Mesendoderm (in vitro differentiated cells): ENCODE measurements around the gene TMCC1.

Experiments used
- DNase-seq: peaks from one replicate; pipeline ENCODE4 v3.0.0; 2013
- H2AK5ac ChIP-seq: 2 replicates; pipeline ENCODE4 v1.6.1; 2013; ENCODE audit warnings: low read length, inconsistent platforms
- H2BK120ac ChIP-seq: 2 replicates; pipeline ENCODE4 v1.6.1; 2013; ENCODE audit warnings: low read depth, mild to moderate bottlenecking, low read length, moderate library complexity, mixed read lengths
- H2BK15ac ChIP-seq: replicated peaks from 2 replicates; pipeline ENCODE4 v1.6.1; 2013; ENCODE audit warnings: low read depth, mild to moderate bottlenecking, moderate library complexity
- H2BK5ac ChIP-seq: 2 replicates; pipeline ENCODE4 v1.6.1; 2013; ENCODE audit warnings: low read length, inconsistent platforms
- H3K18ac ChIP-seq: 2 replicates; pipeline ENCODE4 v1.6.1; 2013; ENCODE audit warnings: mild to moderate bottlenecking, low read length, mixed read lengths
- H3K23ac ChIP-seq: one replicate; pipeline ENCODE4 v1.6.1; 2013; ENCODE audit warnings: low read length
- H3K27ac ChIP-seq: 2 replicates; pipeline ENCODE4 v1.5.1; 2013; ENCODE audit warnings: low read depth, mild to moderate bottlenecking, inconsistent platforms, low read length, moderate library complexity
- H3K27me3 ChIP-seq: 2 replicates; pipeline ENCODE4 v1.6.1; 2013; ENCODE audit warnings: low read length, control low read depth, mild to moderate bottlenecking, inconsistent platforms; ENCODE audit not compliant: insufficient read depth, poor library complexity
- H3K36me3 ChIP-seq: 2 replicates; pipeline ENCODE4 v1.6.1; 2013; ENCODE audit warnings: low read length, inconsistent platforms; ENCODE audit not compliant: control insufficient read depth, insufficient read depth
- H3K4ac ChIP-seq: one replicate; pipeline ENCODE4 v1.6.1; 2013; ENCODE audit warnings: low read depth, mild to moderate bottlenecking, low read length, moderate library complexity
- H3K4me1 ChIP-seq: 2 replicates; pipeline ENCODE4 v1.6.1; 2013; ENCODE audit warnings: low read depth, low read length, inconsistent platforms; ENCODE audit not compliant: control insufficient read depth
- H3K4me2 ChIP-seq: 2 replicates; pipeline ENCODE4 v1.6.1; 2013; ENCODE audit warnings: low read length
- H3K4me3 ChIP-seq: 2 replicates; pipeline ENCODE4 v1.5.1; 2013; ENCODE audit warnings: mild to moderate bottlenecking, low read length
- H3K56ac ChIP-seq: one replicate; pipeline ENCODE4 v1.6.1; 2013; ENCODE audit warnings: low read length
- H3K79me1 ChIP-seq: 2 replicates; pipeline ENCODE4 v1.6.1; 2013; ENCODE audit warnings: low read length, inconsistent platforms
- H3K79me2 ChIP-seq: 2 replicates; pipeline ENCODE4 v1.6.1; 2013; ENCODE audit warnings: mild to moderate bottlenecking, low read length; ENCODE audit not compliant: control insufficient read depth, insufficient read depth
- H3K9ac ChIP-seq: 2 replicates; pipeline ENCODE4 v1.6.1; 2013; ENCODE audit warnings: low read length, inconsistent platforms
- H4K5ac ChIP-seq: one replicate; pipeline ENCODE4 v1.6.1; 2013; ENCODE audit warnings: low read length
- H4K8ac ChIP-seq: one replicate; pipeline ENCODE4 v1.6.1; 2013; ENCODE audit warnings: low read depth, mild to moderate bottlenecking, control low read depth, low read length, moderate library complexity
- WGBS: extraction: QIAGEN DNeasy Blood & Tissue Kit; methylation state at CpG from one replicate; pipeline ENCODE4 v1.1.7; 2013; ENCODE audit warnings: low lambda C conversion rate, missing lambda C conversion rate; ENCODE audit not compliant: insufficient coverage; ENCODE audit errors: extremely low coverage; 5-methylcytosine and 5-hydroxymethylcytosine counted together

The TMCC1 gene

DNA sequence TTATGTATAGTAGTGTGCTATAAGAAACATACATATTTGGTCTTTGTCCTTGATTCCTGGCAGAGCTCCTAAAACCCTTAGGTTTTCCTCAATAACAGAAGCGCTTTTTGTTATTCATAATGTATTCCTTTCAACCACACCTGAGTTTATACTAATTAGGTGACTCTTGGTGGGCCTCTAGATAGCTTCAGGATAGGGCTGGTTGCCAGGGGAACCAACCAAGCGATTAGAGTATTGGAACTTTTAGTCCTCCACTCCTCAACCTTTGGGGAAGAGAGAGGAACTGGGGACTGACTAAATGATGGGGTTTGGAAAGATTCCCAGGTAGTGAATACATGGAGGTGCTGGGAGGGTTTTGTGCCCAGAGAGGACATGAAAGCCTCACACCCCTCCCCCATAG lies 24.6 kb downstream of the TMCC1 start:
- DNase-seq = no peak
- H3K4me1 ChIP-seq = no peaks in the 10 kb centered on the region
- H2AK5ac ChIP-seq = no peak overlapping the region
- no peak overlapping the region for H3K27ac ChIP-seq
- H3K79me1 ChIP-seq = peaks cover 5% of the 10 kb centered on the region
- H3K36me3 ChIP-seq = no peaks in the 10 kb centered on the region
- H2BK5ac ChIP-seq = no peak overlapping the region
- H4K8ac ChIP-seq = no peak overlapping the region
- H3K4ac ChIP-seq = no peak overlapping the region
- WGBS = no CpG with 5 or more reads among the region's 2 CpGs
- H3K56ac ChIP-seq = no peak overlapping the region
- no peaks in the 10 kb centered on the region for H3K27me3 ChIP-seq
- no peak overlapping the region for H3K23ac ChIP-seq
- H3K79me2 ChIP-seq = no peaks in the 10 kb centered on the region
- H3K4me3 ChIP-seq = no peak overlapping the region
- no peak overlapping the region for H2BK15ac ChIP-seq
- no peak overlapping the region for H2BK120ac ChIP-seq
- no peak overlapping the region for H4K5ac ChIP-seq
- no peak overlapping the region for H3K4me2 ChIP-seq
- no peak overlapping the region for H3K18ac ChIP-seq
- no peak overlapping the region for H3K9ac ChIP-seq

DNA sequence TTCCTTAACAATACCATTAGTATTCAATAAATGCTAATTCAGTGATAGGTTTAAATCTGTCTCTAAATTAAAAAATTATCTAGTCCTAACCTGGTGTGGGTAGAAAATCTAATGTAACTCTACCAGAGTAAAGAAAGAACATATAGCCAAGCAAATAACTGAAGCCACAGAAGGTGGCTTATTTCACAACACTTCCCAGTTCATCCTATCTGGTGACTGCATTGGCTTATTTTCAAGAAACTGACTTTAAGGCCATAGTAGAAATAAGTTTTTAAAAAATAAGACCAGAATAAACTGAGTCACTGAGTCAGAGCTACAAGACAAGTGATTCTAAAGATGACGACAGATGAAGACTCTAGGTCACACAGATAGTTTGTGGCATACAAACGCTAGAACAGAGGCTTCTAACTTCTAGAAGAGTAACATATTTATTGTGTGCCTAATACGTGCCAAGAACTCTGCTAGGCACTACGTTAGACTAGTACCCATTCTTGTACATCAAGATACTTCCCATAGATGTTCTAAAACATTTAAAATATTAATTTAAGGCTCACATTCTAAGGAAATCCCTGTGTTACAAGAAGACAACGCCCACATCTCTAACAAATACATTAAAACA lies 25.9 kb downstream of the TMCC1 start:
- Histone ChIP-seq H3K56ac (no peak overlapping the region), H3K79me2 (no peaks in the 10 kb centered on the region), H3K4me2 (no peak overlapping the region), H2BK120ac (no peak overlapping the region), H3K27ac (no peak overlapping the region), H4K8ac (no peak overlapping the region), H3K9ac (no peak overlapping the region), H3K4me3 (no peak overlapping the region), H3K36me3 (no peaks in the 10 kb centered on the region), H3K18ac (no peak overlapping the region), H2BK15ac (no peak overlapping the region), H2BK5ac (no peak overlapping the region), H4K5ac (no peak overlapping the region), H3K4me1 (no peaks in the 10 kb centered on the region), H3K27me3 (no peaks in the 10 kb centered on the region), H3K79me1 (peaks cover 5% of the 10 kb centered on the region), H3K4ac (no peak overlapping the region), H2AK5ac (no peak overlapping the region), H3K23ac (no peak overlapping the region)
- no peak for DNase-seq
- WGBS = no CpG with 5 or more reads among the region's 5 CpGs

DNA sequence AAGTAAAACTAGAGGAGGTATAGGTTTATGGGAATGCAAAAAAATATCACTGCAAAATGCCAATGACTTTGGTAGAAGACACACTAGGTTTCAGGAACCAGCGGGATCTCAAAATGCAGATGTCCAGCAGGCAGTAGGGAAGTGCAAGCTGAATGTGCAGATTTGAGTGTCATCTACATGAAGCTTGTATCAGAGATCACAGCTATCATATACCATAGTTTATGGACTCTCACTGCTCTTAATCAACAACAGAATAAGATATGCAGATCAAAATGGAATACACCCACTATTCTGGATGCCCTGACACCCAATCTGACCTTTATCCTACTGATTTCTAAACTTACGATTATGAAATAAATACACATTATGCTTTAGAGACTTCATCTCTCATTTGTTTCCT lies 27.7 kb downstream of the TMCC1 start:
- H2BK15ac ChIP-seq = no peak overlapping the region
- no peak overlapping the region for H4K5ac ChIP-seq
- no peak overlapping the region for H3K4me2 ChIP-seq
- no peak overlapping the region for H2BK5ac ChIP-seq
- H2AK5ac ChIP-seq = no peak overlapping the region
- H3K4ac ChIP-seq = no peak overlapping the region
- no CpG with 5 or more reads among the region's 2 CpGs for WGBS
- no peaks in the 10 kb centered on the region for H3K27me3 ChIP-seq
- H3K56ac ChIP-seq = no peak overlapping the region
- no peaks in the 10 kb centered on the region for H3K36me3 ChIP-seq
- no peak overlapping the region for H3K9ac ChIP-seq
- H3K79me1 ChIP-seq = peaks cover 5% of the 10 kb centered on the region
- H3K4me1 ChIP-seq = no peaks in the 10 kb centered on the region
- no peak overlapping the region for H3K18ac ChIP-seq
- DNase-seq = no peak
- no peak overlapping the region for H4K8ac ChIP-seq
- no peak overlapping the region for H3K4me3 ChIP-seq
- H2BK120ac ChIP-seq = no peak overlapping the region
- H3K79me2 ChIP-seq = no peaks in the 10 kb centered on the region
- no peak overlapping the region for H3K27ac ChIP-seq
- no peak overlapping the region for H3K23ac ChIP-seq

DNA sequence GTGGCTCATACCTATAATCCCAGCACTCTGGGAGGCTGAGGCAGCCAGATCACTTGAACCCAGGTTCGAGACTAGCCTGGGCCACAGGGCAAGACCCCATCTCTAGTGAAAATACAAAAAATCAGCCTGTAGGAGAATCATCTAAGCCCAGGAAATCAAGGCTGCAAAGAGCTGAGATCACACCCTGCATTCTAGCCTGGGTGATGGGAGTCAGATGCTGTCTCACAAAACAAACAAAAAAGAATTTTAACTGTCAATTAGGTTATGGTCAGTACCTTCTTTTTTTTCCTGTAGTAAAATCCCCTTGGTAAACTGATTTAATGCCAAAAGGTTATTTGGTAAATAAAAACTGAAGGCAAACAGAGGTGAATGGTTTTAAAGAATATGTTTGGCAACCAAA lies 29.0 kb downstream of the TMCC1 start:
- H3K23ac ChIP-seq = no peak overlapping the region
- H3K36me3 ChIP-seq = no peaks in the 10 kb centered on the region
- no peak overlapping the region for H2BK5ac ChIP-seq
- no peak overlapping the region for H3K9ac ChIP-seq
- H3K79me1 ChIP-seq = peaks cover 5% of the 10 kb centered on the region
- no peak overlapping the region for H3K27ac ChIP-seq
- WGBS = no CpG with 5 or more reads among the region's 1 CpG
- H4K8ac ChIP-seq = no peak overlapping the region
- no peaks in the 10 kb centered on the region for H3K4me1 ChIP-seq
- no peak overlapping the region for H3K56ac ChIP-seq
- no peaks in the 10 kb centered on the region for H3K27me3 ChIP-seq
- no peak overlapping the region for H3K4ac ChIP-seq
- H2AK5ac ChIP-seq = no peak overlapping the region
- H2BK120ac ChIP-seq = no peak overlapping the region
- no peak overlapping the region for H3K4me2 ChIP-seq
- no peaks in the 10 kb centered on the region for H3K79me2 ChIP-seq
- no peak overlapping the region for H4K5ac ChIP-seq
- H3K4me3 ChIP-seq = no peak overlapping the region
- no peak for DNase-seq
- no peak overlapping the region for H2BK15ac ChIP-seq
- H3K18ac ChIP-seq = no peak overlapping the region

GRCh38 chr3:129859272-129859671 lies 34.2 kb downstream of the TMCC1 start:
- Histone ChIP-seq H3K79me1 (peaks cover 5% of the 10 kb centered on the region), H2BK15ac (no peak overlapping the region)
- no CpG with 5 or more reads among the region's 4 CpGs for WGBS

GRCh38 chr3:129857899-129858298 lies 35.6 kb downstream of the TMCC1 start:
- no peak overlapping the region for H3K4me3 ChIP-seq
- no peak overlapping the region for H3K23ac ChIP-seq
- no peak overlapping the region for H2AK5ac ChIP-seq
- H3K4me1 ChIP-seq = no peaks in the 10 kb centered on the region
- no peaks in the 10 kb centered on the region for H3K36me3 ChIP-seq
- H3K27ac ChIP-seq = no peak overlapping the region
- no peak overlapping the region for H3K4me2 ChIP-seq
- H3K4ac ChIP-seq = no peak overlapping the region
- no peaks in the 10 kb centered on the region for H3K27me3 ChIP-seq
- H2BK120ac ChIP-seq = no peak overlapping the region
- H4K8ac ChIP-seq = no peak overlapping the region
- H3K9ac ChIP-seq = no peak overlapping the region
- H2BK5ac ChIP-seq = no peak overlapping the region
- no peak overlapping the region for H2BK15ac ChIP-seq
- DNase-seq = no peak
- no peak overlapping the region for H3K56ac ChIP-seq
- no CpG with 5 or more reads among the region's 1 CpG for whole genome bisulfite sequencing
- H3K79me1 ChIP-seq = peaks cover 8% of the 10 kb centered on the region
- H3K79me2 ChIP-seq = peaks cover 6% of the 10 kb centered on the region
- no peak overlapping the region for H3K18ac ChIP-seq
- H4K5ac ChIP-seq = no peak overlapping the region

More at GRCh38 chr3:129859272-129859671, 34.2 kb downstream of the TMCC1 start:
- no peak overlapping the region for H3K18ac ChIP-seq
- no peak overlapping the region for H2BK120ac ChIP-seq
- no peak overlapping the region for H4K8ac ChIP-seq
- H3K23ac ChIP-seq = no peak overlapping the region
- no peak overlapping the region for H3K9ac ChIP-seq
- H3K27me3 ChIP-seq = no peaks in the 10 kb centered on the region
- H2AK5ac ChIP-seq = no peak overlapping the region
- no peak overlapping the region for H3K4me3 ChIP-seq
- no peak overlapping the region for H2BK5ac ChIP-seq
- no peaks in the 10 kb centered on the region for H3K36me3 ChIP-seq
- DNase-seq = no peak
- H3K4ac ChIP-seq = no peak overlapping the region
- H3K79me2 ChIP-seq = peaks cover 4% of the 10 kb centered on the region
- no peaks in the 10 kb centered on the region for H3K4me1 ChIP-seq
- H3K27ac ChIP-seq = no peak overlapping the region
- H3K4me2 ChIP-seq = no peak overlapping the region
- H4K5ac ChIP-seq = no peak overlapping the region
- no peak overlapping the region for H3K56ac ChIP-seq
